ACC112 (cell line): ENCODE data around the gene METTL4.
"Not testable (repeated sequence)": the region's sequence is repeated elsewhere in the genome, so short reads cannot be mapped to it uniquely, and the experiment has no call there.

Source experiments
- H2AFZ ChIP-seq: fragments of 200-600 bp; sonication (generic); one replicate; pipeline ENCODE4 v1.6.0; 2017; ENCODE audit warnings: antibody characterized with exemption, low read length; ENCODE audit not compliant: unreplicated experiment
- H3K27ac ChIP-seq: fragments of 200-600 bp; sonication (generic); 2 replicates; pipeline ENCODE4 v1.5.1; 2014; ENCODE audit warnings: low read depth, mild to moderate bottlenecking, antibody characterized with exemption, low read length, moderate library complexity
- H3K27me3 ChIP-seq: fragments of 200-600 bp; sonication (generic); 2 replicates; pipeline ENCODE4 v1.6.1; 2014; ENCODE audit warnings: mild to moderate bottlenecking, antibody characterized with exemption, low read length, moderate library complexity, mixed read lengths; ENCODE audit not compliant: insufficient read depth
- H3K36me3 ChIP-seq: fragments of 200-600 bp; sonication (generic); 2 replicates; pipeline ENCODE4 v1.6.1; 2016; ENCODE audit warnings: mild to moderate bottlenecking, antibody characterized with exemption, low read length, moderate library complexity, mixed read lengths; ENCODE audit not compliant: insufficient read depth
- H3K4me1 ChIP-seq: fragments of 200-600 bp; sonication (generic); one replicate; pipeline ENCODE4 v1.6.1; 2016; ENCODE audit warnings: low read length, mixed read lengths; ENCODE audit not compliant: insufficient read depth, unreplicated experiment, control insufficient read depth
- H3K4me3 ChIP-seq: fragments of 200-600 bp; sonication (generic); 2 replicates; pipeline ENCODE4 v1.5.1; 2014; ENCODE audit warnings: mild to moderate bottlenecking, low read depth, low read length
- H3K79me2 ChIP-seq: fragments of 200-600 bp; sonication (generic); one replicate; pipeline ENCODE4 v1.6.0; 2016; ENCODE audit warnings: low read length; ENCODE audit not compliant: control insufficient read depth, unreplicated experiment, insufficient read depth

Gene METTL4

DNA sequence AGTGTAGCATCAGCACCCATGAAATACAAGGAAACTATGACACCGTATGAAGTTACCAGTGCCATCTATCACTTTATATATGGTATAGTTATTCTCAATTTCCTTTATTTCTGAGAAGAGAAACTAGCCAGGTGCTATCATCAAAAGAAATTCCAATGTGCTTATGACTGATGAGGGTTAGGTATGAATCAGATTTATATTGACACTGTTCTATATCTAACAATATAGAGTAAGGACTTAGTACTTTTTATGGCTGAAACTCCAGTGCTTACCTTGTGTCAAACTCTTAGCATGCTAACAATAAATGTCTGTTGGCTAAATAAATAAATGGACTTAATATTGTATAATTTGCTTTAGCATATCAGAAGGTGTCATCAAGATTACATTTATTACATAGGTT, 6.9 kb downstream of the METTL4 start:
- H2AFZ ChIP-seq = no peak overlapping the region
- peaks cover 2% of the 10 kb centered on the region for H3K4me1 ChIP-seq
- peaks cover 12% of the 10 kb centered on the region for H3K79me2 ChIP-seq
- H3K27me3 ChIP-seq = no peaks in the 10 kb centered on the region
- no peaks in the 10 kb centered on the region; the same call in 1 of the 2 replicates for H3K36me3 ChIP-seq
- no peak overlapping the region for H3K4me3 ChIP-seq
- no peak overlapping the region for H3K27ac ChIP-seq

DNA sequence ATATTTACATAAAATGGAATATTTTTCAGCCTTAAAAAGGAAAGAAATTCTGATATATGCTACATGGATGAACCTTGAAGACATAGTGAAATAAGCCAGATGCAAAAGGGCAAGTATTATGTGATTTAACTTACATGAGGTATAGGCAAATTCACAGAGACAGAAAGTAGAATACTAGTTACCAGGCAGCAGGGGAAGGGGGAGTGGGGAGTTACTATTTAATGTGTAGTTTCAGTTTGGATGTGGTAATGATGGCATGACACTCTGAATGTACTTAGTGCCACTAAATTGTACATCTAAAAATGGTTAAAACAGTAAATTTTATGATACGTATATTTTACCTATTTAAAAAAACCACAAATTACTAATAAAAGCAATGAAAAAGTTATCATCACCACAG, 12.1 kb downstream of the METTL4 start:
- H3K27me3 ChIP-seq = no peaks in the 10 kb centered on the region
- H3K27ac ChIP-seq = no peak overlapping the region
- H3K4me3 ChIP-seq = no peak overlapping the region
- no peaks in the 10 kb centered on the region for H3K4me1 ChIP-seq
- no peak overlapping the region for H2AFZ ChIP-seq
- H3K79me2 ChIP-seq = no peaks in the 10 kb centered on the region
- H3K36me3 ChIP-seq = no peaks in the 10 kb centered on the region; the same call in 1 of the 2 replicates

DNA sequence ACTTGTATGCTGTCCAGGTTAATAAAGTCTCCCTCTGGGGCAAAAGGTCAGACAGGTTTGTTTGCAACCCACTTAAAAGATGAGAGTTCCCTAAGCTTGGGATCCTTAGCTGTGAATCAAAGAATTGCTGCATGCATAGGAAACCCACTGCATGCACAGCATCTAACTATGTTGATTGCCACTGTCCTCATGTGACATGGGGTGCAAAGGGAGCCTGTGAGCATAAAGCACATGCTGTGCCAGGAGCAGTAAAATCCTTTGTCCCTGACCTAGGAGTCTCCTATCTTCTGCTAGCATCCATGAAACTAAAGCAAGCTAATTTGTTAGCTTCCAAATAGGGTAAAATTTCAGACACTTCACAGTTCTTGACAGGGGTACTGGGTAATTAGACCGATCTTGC, 13.8 kb downstream of the METTL4 start:
- no peaks in the 10 kb centered on the region for H3K27me3 ChIP-seq
- no peak overlapping the region for H3K27ac ChIP-seq
- H3K4me3 ChIP-seq = no peak overlapping the region
- no peaks in the 10 kb centered on the region for H3K79me2 ChIP-seq
- no peaks in the 10 kb centered on the region; the same call in 1 of the 2 replicates for H3K36me3 ChIP-seq
- H3K4me1 ChIP-seq = no peaks in the 10 kb centered on the region
- H2AFZ ChIP-seq = no peak overlapping the region

DNA sequence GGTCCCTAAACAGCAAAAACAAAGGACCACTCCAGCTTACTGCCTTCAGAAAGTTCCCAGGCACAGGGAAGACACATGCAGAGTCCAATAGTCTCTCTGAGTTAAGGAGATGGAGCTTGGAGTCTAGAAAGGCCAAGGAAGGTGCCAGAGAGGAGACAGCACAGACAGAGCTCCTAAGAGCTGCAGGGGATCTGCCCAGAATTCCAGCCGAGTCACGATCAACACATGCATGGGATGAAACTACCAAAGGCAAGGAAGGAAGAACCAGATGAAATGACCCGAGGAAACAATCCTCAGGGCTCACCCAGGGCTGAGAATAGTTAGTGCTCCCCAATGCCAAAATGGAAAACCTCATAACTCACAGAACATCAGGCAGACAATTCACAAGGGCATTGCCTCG, 15.4 kb downstream of the METTL4 start:
- H3K36me3 ChIP-seq = no peaks in the 10 kb centered on the region; the same call in 1 of the 2 replicates
- no peak overlapping the region for H3K27ac ChIP-seq
- H2AFZ ChIP-seq = no peak overlapping the region

DNA sequence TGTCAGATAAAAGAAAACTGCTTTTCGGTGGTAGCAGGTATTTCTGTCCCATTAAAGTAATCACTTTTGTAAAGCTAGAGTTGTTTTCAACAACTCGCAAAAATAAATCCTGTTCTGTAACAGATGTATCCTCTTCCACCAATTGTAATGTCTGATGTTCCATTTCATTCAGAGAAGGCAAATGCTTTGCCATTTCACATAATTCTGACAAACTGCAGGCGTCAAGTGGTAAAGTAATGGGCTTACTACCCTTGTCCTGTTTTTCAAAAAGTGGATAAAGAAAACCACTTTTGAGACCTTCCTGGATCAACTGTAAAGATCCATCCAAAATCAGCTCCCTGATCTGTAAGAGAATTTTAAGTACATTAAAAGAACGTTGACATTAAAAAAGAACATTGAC, 16.6 kb downstream of the METTL4 start:
- no peak overlapping the region for H3K4me3 ChIP-seq
- H3K27ac ChIP-seq = no peak overlapping the region
- H3K79me2 ChIP-seq = no peaks in the 10 kb centered on the region
- no peak overlapping the region for H2AFZ ChIP-seq
- H3K36me3 ChIP-seq = no peaks in the 10 kb centered on the region; the same call in 1 of the 2 replicates
- no peaks in the 10 kb centered on the region for H3K27me3 ChIP-seq
- no peaks in the 10 kb centered on the region for H3K4me1 ChIP-seq

More for the DNA sequence above, 15.4 kb downstream of the METTL4 start:
- no peaks in the 10 kb centered on the region for H3K4me1 ChIP-seq
- no peaks in the 10 kb centered on the region for H3K79me2 ChIP-seq
- H3K4me3 ChIP-seq = no peak overlapping the region
- no peaks in the 10 kb centered on the region for H3K27me3 ChIP-seq

DNA sequence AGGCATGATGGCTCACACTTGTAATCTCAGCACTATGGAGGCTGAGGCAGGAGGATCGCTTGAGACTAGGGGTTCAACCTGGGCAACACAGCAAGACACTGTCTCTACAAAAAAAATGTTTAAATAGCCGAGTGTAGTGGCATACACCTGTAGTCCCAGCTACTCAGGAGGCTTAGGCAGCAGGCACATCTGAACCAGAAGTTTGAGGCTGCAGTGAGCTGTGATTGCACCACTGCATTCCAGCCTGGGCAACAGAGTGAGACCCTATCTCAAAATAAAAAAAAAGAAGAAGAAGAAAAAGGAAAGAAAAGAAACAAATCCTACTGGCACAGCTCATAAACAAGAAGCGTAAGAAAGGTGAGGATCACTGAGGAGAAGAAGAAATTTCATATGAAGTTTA, 19.9 kb downstream of the METTL4 start:
- Histone ChIP-seq H3K27ac (no peak overlapping the region), H3K4me1 (no peaks in the 10 kb centered on the region), H3K79me2 (no peaks in the 10 kb centered on the region), H3K4me3 (no peak overlapping the region), H3K27me3 (no peaks in the 10 kb centered on the region), H3K36me3 (no peaks in the 10 kb centered on the region; the same call in none of the 2 replicates), H2AFZ (no peak overlapping the region)

DNA sequence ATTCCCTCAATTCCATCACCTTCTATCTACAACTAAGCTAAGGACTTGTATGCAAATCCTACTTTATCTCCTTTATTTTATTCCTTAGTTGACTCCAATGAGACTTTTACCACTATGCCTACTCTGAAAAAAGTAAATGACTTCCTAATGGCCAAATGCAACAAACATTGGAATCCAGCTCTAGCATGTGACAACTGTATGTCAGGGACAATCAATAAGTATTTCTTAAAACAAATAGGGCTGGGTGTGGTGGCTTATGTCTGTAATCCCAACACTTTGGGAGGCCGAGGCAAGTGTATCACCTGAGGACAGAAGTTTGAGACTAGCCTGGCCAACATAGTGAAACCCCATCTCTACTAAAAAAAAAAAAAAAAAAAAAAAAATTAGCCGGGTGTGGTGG, 21.8 kb downstream of the METTL4 start:
- Histone ChIP-seq H3K4me3 (no peak overlapping the region), H3K27me3 (no peaks in the 10 kb centered on the region), H2AFZ (no peak overlapping the region), H3K79me2 (no peaks in the 10 kb centered on the region), H3K36me3 (no peaks in the 10 kb centered on the region; the same call in 1 of the 2 replicates), H3K27ac (no peak overlapping the region), H3K4me1 (no peaks in the 10 kb centered on the region)

DNA sequence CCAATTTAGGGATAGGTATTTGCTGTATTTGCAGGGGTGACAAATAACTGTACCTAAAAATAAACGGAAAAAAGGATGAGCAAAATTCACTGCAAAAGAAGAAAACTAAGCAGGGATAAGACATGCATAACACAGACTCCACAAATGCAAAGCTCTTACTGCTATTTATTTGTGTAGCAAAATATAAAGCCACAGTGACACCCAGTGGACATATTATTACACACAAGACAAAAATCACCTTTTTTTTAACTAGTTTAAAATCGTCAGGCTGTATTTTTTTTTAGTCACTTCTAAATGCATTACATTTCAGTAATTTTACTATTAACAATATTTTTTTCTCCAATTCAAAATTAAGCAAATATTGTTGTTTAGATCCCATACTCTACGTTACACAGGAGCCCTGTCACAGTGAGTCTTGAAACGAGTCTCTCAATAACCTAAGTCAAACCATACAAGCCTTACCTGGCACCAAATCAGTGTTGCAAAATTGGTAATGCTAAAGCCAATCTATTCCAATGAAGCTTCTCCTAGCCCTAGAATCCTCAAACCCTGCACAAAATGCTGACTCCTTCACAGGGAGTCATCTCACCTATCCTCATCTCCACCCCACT, 23.7 kb downstream of the METTL4 start:
- Histone ChIP-seq H3K4me3 (no peak overlapping the region), H3K4me1 (no peaks in the 10 kb centered on the region), H3K27ac (no peak overlapping the region), H2AFZ (no peak overlapping the region), H3K36me3 (no peaks in the 10 kb centered on the region; the same call in 1 of the 2 replicates), H3K79me2 (no peaks in the 10 kb centered on the region), H3K27me3 (no peaks in the 10 kb centered on the region)

DNA sequence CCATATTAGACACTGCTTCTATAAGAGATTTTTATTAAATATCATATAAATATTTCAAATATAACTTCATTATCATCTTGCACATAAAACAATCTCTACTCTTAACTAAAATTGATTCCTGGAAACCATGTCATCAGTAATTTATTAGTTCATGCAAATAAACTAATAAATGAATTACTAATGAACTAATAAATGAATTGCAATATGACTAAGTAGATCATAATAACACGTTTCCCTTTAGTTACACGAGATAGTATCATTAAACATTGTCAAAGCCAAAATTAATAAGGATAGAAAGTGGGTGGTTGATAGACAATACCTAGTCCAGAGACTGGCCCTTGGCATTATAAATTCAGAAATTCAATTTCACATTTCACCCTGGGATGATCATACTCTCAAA, 26.1 kb downstream of the METTL4 start:
- Histone ChIP-seq H2AFZ (no peak overlapping the region), H3K79me2 (no peaks in the 10 kb centered on the region)

DNA sequence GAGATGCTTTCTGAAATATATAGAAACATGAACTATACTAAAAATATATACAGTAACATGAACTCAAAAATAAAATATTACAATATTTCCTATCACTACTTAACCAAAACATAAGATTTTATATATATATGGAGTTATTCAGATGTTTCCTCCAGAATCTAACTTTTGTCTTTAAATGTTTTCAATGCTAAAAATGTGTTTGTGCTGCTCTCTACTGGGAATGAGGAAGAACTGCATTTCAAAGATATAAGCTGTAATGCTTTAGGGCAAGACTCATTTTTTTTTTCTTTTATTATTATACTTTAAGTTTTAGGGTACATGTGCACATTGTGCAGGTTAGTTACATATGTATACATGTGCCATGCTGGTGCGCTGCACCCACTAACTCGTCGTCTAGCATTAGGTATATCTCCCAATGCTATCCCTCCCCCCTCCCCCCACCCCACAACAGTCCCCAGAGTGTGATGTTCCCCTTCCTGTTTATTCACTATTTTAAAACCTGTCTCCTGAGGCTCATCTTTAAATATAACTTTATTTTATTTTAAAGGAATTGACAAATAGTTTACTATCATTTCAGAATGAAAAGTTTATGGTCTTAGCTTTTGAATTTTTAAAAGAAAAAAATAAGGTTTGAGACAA, 29.3 kb downstream of the METTL4 start:
- H3K36me3 ChIP-seq, H3K27me3 ChIP-seq, H2AFZ ChIP-seq, H3K79me2 ChIP-seq, H3K4me1 ChIP-seq, H3K4me3 ChIP-seq, H3K27ac ChIP-seq: not testable (repeated sequence)

More for the DNA sequence above, 26.1 kb downstream of the METTL4 start:
- H3K4me3 ChIP-seq = no peak overlapping the region
- H3K27me3 ChIP-seq = no peaks in the 10 kb centered on the region
- no peaks in the 10 kb centered on the region; the same call in 1 of the 2 replicates for H3K36me3 ChIP-seq
- H3K27ac ChIP-seq = no peak overlapping the region
- no peaks in the 10 kb centered on the region for H3K4me1 ChIP-seq

DNA sequence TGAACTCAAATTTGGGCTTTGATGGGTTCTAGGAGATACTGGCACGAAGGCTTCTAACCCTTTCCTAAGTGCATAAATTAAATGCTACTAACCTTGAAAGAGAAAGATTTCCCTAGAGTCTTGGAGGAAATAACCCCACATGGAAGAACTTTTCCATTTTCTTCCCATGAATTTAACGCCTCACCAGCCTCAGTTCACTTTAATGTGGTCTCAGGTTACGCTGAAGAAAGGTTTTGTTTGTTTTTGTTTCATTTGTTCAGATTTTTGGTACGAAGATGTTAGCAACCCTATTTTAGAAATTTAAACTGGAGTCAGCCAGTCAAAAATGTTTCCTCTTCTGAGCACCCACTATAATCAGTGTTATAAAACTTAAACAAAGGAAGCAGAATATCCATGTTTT, 30.7 kb downstream of the METTL4 start:
- peaks cover 1% of the 10 kb centered on the region; the same call in 1 of the 2 replicates for H3K36me3 ChIP-seq
- no peak overlapping the region for H3K4me3 ChIP-seq
- H3K27me3 ChIP-seq = no peaks in the 10 kb centered on the region
- H3K79me2 ChIP-seq = no peaks in the 10 kb centered on the region
- H2AFZ ChIP-seq = no peak overlapping the region
- H3K4me1 ChIP-seq = no peaks in the 10 kb centered on the region
- no peak overlapping the region for H3K27ac ChIP-seq
